Smooth muscle cell (in vitro differentiated cells): ENCODE results near the gene GNAQ. TPM values are rescaled to one million over a fixed set of nuclear protein-coding genes. Genes with fewer than 3 reads are reported as not detected.

Experiments
- DNase-seq: peaks from one replicate; lab custom pipeline; 2025; ENCODE audit not compliant: unreplicated experiment; lab: John Stamatoyannopoulos, UW
- H2AFZ ChIP-seq: fragments of 200-600 bp; sonication (generic); 2 replicates; pipeline ENCODE4 v1.6.0; 2016; ENCODE audit warnings: antibody characterized with exemption, low read depth, mild to moderate bottlenecking
- H3F3A ChIP-seq: fragments of 200-600 bp; sonication (generic); 2 replicates; pipeline ENCODE4 v1.6.0; 2017; ENCODE audit warnings: antibody characterized with exemption, low read depth
- H3K27ac ChIP-seq: fragments of 200-600 bp; sonication (generic); 2 replicates; pipeline ENCODE4 v1.5.1; 2016; ENCODE audit warnings: low read depth, mild to moderate bottlenecking
- H3K27me3 ChIP-seq: fragments of 200-600 bp; sonication (generic); 2 replicates; pipeline ENCODE4 v1.6.1; 2016; ENCODE audit warnings: low read depth, mild to moderate bottlenecking
- H3K36me3 ChIP-seq: fragments of 200-600 bp; sonication (generic); 2 replicates; pipeline ENCODE4 v1.5.1; 2016; ENCODE audit warnings: low read depth
- H3K4me1 ChIP-seq: fragments of 200-600 bp; sonication (generic); 2 replicates; pipeline ENCODE4 v1.5.1; 2016; ENCODE audit warnings: low read depth
- H3K4me2 ChIP-seq: fragments of 200-600 bp; sonication (generic); 2 replicates; pipeline ENCODE4 v1.6.0; 2016; ENCODE audit warnings: mild to moderate bottlenecking
- H3K4me3 ChIP-seq: fragments of 200-600 bp; sonication (generic); 2 replicates; pipeline ENCODE4 v1.5.1; 2016; ENCODE audit warnings: mild to moderate bottlenecking
- H3K79me2 ChIP-seq: fragments of 200-600 bp; sonication (generic); 2 replicates; pipeline ENCODE4 v1.6.0; 2016; ENCODE audit warnings: low read depth, mild to moderate bottlenecking
- H3K9ac ChIP-seq: fragments of 200-600 bp; sonication (generic); 2 replicates; pipeline ENCODE4 v1.6.0; 2016; ENCODE audit warnings: low read depth
- H3K9me3 ChIP-seq: fragments of 200-600 bp; sonication (generic); replicated peaks from 2 replicates; pipeline ENCODE4 v1.5.1; 2016; ENCODE audit warnings: low read depth
- H4K20me1 ChIP-seq: fragments of 200-600 bp; sonication (generic); 2 replicates; pipeline ENCODE4 v1.6.0; 2016; ENCODE audit warnings: low read depth
- CTCF ChIP-seq: fragments of 200-600 bp; sonication (generic); IDR thresholded peaks from 2 replicates; pipeline ENCODE4 v1.5.1; 2017; ENCODE audit warnings: borderline replicate concordance, mild to moderate bottlenecking, antibody characterized with exemption; ENCODE audit not compliant: insufficient read depth, poor library complexity, severe bottlenecking
- WGBS: methylation state at CpG from one replicate; pipeline ENCODE4 v1.1.7; 2016; ENCODE audit warnings: low lambda C conversion rate; 5-methylcytosine and 5-hydroxymethylcytosine counted together
- polyA plus RNA-seq: library from polyadenylated mRNA; unstranded; fragments of >200 nt; fragmentation: Nextera tagmentation; extraction: Ambion mirVana; gene quantifications from 2 replicates; pipeline ENCODE4 v1.2.1, GENCODE V29; 2016
- total RNA-seq: library from RNA; depleted of rRNA; stranded (reverse); fragments of >200 nt; gene quantifications from 2 replicates; pipeline ENCODE4 v1.2.3, GENCODE V29; 2014

GNAQ gene
- total and polyA plus RNA-seq, 2 experiments from 2014 or later: 12.5 to 41.4 TPM

- no peak for DNase-seq
- no peak overlapping the region for H3K27ac ChIP-seq
- no peak overlapping the region for H2AFZ ChIP-seq
- H3K9ac ChIP-seq: no peak overlapping the region
- H3K4me1 ChIP-seq: no peaks in the 10 kb centered on the region
- no peak for TF ChIP-seq CTCF
- H4K20me1 ChIP-seq: peaks cover 93% of the 10 kb centered on the region
- no peaks in the 10 kb centered on the region for H3F3A ChIP-seq
- whole genome bisulfite sequencing: 65% methylated on average over 6 of the region's 6 CpGs
- H3K27me3 ChIP-seq: no peaks in the 10 kb centered on the region
- H3K4me3 ChIP-seq: no peak overlapping the region
- no peaks in the 10 kb centered on the region for H3K9me3 ChIP-seq
- no peaks in the 10 kb centered on the region for H3K36me3 ChIP-seq
- peak overlapping the region; percentile 13 for H3K4me2 ChIP-seq
- H3K79me2 ChIP-seq: peaks cover 9% of the 10 kb centered on the region
Measured at GRCh38 chr9:77899679-77900354, 131.8 kb downstream of the GNAQ start.

- no peak for DNase-seq
- Histone ChIP-seq H3K27me3 (no peaks in the 10 kb centered on the region), H3K27ac (no peak overlapping the region), H3K9me3 (no peaks in the 10 kb centered on the region), H3K79me2 (peaks cover 9% of the 10 kb centered on the region), H3F3A (peaks cover under 1% of the 10 kb centered on the region), H4K20me1 (peaks cover 89% of the 10 kb centered on the region), H3K4me2 (no peak overlapping the region), H3K9ac (no peak overlapping the region), H3K4me1 (no peaks in the 10 kb centered on the region), H2AFZ (no peak overlapping the region), H3K4me3 (no peak overlapping the region), H3K36me3 (no peaks in the 10 kb centered on the region)
- 88% methylated on average over 3 of the region's 3 CpGs for WGBS
- no peak for TF ChIP-seq CTCF
Measured at GRCh38 chr9:77898864-77899263, 132.7 kb downstream of the GNAQ start.

GRCh38 chr9:77896938-77897667, 134.5 kb downstream of the GNAQ start:
- Histone ChIP-seq H3K27ac (no peak overlapping the region), H3K4me1 (peaks cover 4% of the 10 kb centered on the region), H3K4me2 (no peak overlapping the region), H2AFZ (no peak overlapping the region), H3F3A (peaks cover 4% of the 10 kb centered on the region), H3K9me3 (no peaks in the 10 kb centered on the region), H3K9ac (no peak overlapping the region), H4K20me1 (peaks cover 88% of the 10 kb centered on the region), H3K4me3 (no peak overlapping the region), H3K27me3 (no peaks in the 10 kb centered on the region), H3K79me2 (peaks cover 9% of the 10 kb centered on the region), H3K36me3 (no peaks in the 10 kb centered on the region)
- 93% methylated on average over 8 of the region's 8 CpGs for WGBS
- no peak for DNase-seq
- TF ChIP-seq CTCF: no peak
